Activated CD8-positive, alpha-beta T cell treated with anti-CD3 and anti-CD28 coated beads for 36 hours (primary cell): ENCODE results near the gene MRPL47. TPM values are rescaled to one million over a fixed set of nuclear protein-coding genes. Genes with fewer than 3 reads are reported as not detected.

Experiments
- ATAC-seq: fragments of 200-7000 bp; cut with Tn5 transposase; one replicate; pipeline ENCODE4 v1.10.0; 2021; ENCODE audit warnings: mild to moderate bottlenecking, moderate library complexity
- CTCF ChIA-PET: fragments of 350-600 bp; sonication (Branson Sonifier 250); formaldehyde crosslinking; loops from one replicate; lab custom pipeline; 2021; ENCODE audit warnings: antibody characterized with exemption; lab: Charles Lee
- POLR2A ChIA-PET: fragments of 350-600 bp; sonication (Branson Sonifier 250); formaldehyde crosslinking; loops from one replicate; lab custom pipeline; 2021; ENCODE audit warnings: antibody characterized with exemption; lab: Charles Lee
- DNase-seq: peaks from one replicate; pipeline ENCODE4 v3.0.0-alpha.2; 2020
- H3K27ac Mint-ChIP-seq: one replicate; pipeline ENCODE4 v1.8.0; 2021; ENCODE audit warnings: mild to moderate bottlenecking, mixed read lengths
- H3K27me3 Mint-ChIP-seq: one replicate; pipeline ENCODE4 v1.8.0; 2021; ENCODE audit warnings: mixed read lengths
- H3K36me3 Mint-ChIP-seq: one replicate; pipeline ENCODE4 v1.8.0; 2021; ENCODE audit warnings: low read depth, mixed read lengths
- H3K4me1 Mint-ChIP-seq: one replicate; pipeline ENCODE4 v1.8.0; 2021; ENCODE audit warnings: low read depth, mixed read lengths
- H3K4me3 Mint-ChIP-seq: one replicate; pipeline ENCODE4 v1.8.0; 2021; ENCODE audit warnings: mild to moderate bottlenecking, moderate library complexity, mixed read lengths
- H3K9me3 Mint-ChIP-seq: one replicate; pipeline ENCODE4 v1.8.0; 2021; ENCODE audit warnings: mixed read lengths
- intact Hi-C: fragments of 100-400 bp; cut with micrococcal nuclease; formaldehyde crosslinking; loops from one replicate; pipeline ENCODE4 v1.10.0; 2022
- total RNA-seq, 2 experiments: library from RNA; stranded (reverse); gene quantifications; one replicate each; pipeline ENCODE4 v1.2.3, GENCODE V29; 2021
- TF ChIP-seq, protein P1 (sequence below): fragments of 200-600 bp; IDR thresholded peaks from one replicate; pipeline ENCODE4 v1.8.0; 2022; ENCODE audit warnings: antibody characterized with exemption, mild to moderate bottlenecking

Gene MRPL47
- total RNA-seq, 2 experiments from 2014 or later, result 57.7 to 62.4 TPM

DNA sequence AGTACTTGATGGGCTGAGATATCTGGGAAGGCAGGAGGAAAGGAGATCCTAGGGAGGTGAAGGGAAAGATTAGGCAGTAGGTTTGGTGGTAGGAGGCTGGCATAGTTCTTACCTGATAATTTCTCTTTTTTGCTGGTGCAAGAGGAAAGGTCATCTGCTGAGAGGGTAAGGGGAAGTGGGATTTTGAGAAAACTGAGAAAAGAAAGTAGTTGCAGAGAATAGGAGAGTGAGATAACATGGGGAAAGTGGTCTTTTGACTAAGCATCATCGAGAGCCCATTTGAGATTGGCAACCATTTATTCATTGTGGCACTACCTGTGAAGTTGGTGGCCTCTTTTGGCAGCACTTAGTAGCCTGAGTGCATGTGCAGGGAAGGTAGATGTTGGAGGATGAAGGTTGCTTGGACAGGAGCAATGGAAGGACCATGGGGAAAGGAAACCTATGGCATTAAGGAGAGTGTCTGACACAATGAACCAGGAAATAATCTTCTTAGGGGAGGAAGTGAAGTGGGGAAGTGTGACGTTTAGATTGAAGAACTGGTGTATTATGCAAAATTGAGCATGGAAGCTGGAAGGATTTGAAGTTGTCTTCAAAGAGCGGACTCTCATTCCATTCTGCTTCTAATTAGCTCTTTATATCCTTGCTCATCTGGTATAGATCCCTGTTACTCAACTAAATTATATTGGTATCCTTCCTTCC is 26.5 kb upstream of the MRPL47 start:
- Mint-ChIP-seq H3K9me3 (no peaks in the 10 kb centered on the region), H3K36me3 (peaks cover under 1% of the 10 kb centered on the region), H3K27ac (no peak overlapping the region), H3K27me3 (no peaks in the 10 kb centered on the region), H3K4me3 (no peak overlapping the region), H3K4me1 (no peaks in the 10 kb centered on the region)
- ATAC-seq (no peak), DNase-seq (no peak)
- POLR2A ChIA-PET, result no interaction called here
- TF ChIP-seq, protein P1, sequence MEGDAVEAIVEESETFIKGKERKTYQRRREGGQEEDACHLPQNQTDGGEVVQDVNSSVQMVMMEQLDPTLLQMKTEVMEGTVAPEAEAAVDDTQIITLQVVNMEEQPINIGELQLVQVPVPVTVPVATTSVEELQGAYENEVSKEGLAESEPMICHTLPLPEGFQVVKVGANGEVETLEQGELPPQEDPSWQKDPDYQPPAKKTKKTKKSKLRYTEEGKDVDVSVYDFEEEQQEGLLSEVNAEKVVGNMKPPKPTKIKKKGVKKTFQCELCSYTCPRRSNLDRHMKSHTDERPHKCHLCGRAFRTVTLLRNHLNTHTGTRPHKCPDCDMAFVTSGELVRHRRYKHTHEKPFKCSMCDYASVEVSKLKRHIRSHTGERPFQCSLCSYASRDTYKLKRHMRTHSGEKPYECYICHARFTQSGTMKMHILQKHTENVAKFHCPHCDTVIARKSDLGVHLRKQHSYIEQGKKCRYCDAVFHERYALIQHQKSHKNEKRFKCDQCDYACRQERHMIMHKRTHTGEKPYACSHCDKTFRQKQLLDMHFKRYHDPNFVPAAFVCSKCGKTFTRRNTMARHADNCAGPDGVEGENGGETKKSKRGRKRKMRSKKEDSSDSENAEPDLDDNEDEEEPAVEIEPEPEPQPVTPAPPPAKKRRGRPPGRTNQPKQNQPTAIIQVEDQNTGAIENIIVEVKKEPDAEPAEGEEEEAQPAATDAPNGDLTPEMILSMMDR, result no peak
- CTCF ChIA-PET, result no interaction called here
- intact Hi-C loops, result no loop called here

DNA sequence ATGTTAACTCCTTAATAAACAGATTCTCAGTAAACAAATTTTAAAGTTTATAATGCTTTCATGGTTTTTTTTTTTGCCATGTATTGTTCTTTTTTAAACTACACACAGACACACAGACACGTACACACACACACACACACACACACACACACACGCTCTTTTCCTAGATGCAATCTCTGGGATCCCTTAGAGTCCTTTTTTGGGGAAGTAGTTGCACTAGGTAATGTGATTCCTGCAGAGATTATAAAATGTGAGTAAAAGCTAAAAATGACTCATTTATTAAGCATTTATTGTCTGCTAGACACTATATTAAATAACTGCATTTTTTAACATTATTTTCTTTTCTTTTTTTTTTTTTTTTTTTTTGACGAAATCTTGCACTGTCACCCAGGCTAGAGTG is 20.0 kb upstream of the MRPL47 start:
- peaks cover 37% of the 10 kb centered on the region for H3K36me3 Mint-ChIP-seq
- H3K27me3 Mint-ChIP-seq, result no peaks in the 10 kb centered on the region
- ChIA-PET POLR2A (no interaction called here), CTCF (no interaction called here)
- DNase-seq (no peak), ATAC-seq (no peak)
- no peaks in the 10 kb centered on the region for H3K9me3 Mint-ChIP-seq
- H3K4me1 Mint-ChIP-seq, result no peaks in the 10 kb centered on the region
- intact Hi-C loops, result no loop called here
- TF ChIP-seq, protein P1, result no peak
- H3K4me3 Mint-ChIP-seq, result no peak overlapping the region
- H3K27ac Mint-ChIP-seq, result no peak overlapping the region

DNA sequence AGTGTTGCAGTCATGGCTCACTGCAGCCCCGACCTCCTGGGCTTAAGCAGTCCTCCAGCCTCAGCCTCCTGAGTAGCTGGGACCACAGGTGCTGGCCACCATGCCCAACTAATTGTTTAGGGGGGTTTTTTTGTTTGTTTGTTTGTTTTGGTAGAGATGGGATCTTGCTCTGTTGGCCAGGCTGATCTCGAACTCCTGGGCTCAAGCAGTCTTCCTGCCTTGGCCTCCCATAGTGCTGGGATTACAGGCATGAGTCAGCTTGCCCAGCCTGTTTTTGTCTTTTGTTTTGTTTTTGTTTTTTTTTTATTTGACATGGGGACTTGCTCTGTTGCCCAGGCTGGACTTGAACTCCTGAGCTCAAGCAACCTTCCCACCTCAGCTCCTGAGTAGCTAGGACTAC is 17.6 kb upstream of the MRPL47 start:
- Mint-ChIP-seq H3K9me3 (no peaks in the 10 kb centered on the region), H3K27me3 (no peaks in the 10 kb centered on the region), H3K27ac (no peak overlapping the region), H3K4me3 (no peak overlapping the region), H3K36me3 (peaks cover 52% of the 10 kb centered on the region), H3K4me1 (no peaks in the 10 kb centered on the region)
- TF ChIP-seq, protein P1, result no peak
- intact Hi-C loops, result no loop called here
- ATAC-seq (no peak), DNase-seq (no peak)
- CTCF ChIA-PET, result interaction anchor here (2.4 kb wide), 1 partner anchor 28 kb away, joined by 7 read pairs; no protein-coding TSS in a partner anchor
- POLR2A ChIA-PET, result interaction anchor here (1.3 kb wide), 1 partner anchor 17 kb away, joined by 3 read pairs; the partner anchor contains the start of genes MRPL47 and NDUFB5

DNA sequence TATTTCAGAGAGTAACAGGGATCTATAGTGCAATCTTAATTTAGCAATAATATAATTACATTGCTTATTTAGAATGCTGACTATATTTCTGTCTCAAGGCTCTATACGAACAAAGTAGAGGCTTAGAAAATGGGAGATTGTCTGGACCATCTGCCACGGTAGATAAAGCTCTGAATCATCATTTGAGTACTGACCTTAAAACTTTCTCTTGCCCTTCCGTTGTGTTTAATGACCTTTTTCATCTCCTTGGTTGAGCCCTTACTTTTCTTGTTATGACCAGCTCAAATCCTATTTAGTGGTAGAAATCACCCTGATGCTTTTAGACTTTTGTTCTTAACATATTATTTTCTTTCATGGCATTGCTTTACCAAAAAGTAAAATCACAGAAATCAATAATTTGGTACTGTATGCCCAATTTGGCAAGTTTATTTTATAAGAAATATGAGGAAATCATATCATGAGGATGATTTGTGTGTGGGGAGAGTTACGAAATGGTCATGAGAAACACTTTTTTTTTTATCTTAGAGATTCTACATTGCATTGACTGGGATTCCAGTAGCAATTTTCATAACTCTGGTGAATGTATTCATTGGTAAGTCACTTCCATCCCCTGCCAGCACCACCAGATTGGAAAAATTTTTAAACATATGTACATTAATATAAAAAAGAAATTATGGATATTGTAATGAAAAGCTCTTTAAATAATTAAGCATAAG is 11.2 kb upstream of the MRPL47 start:
- TF ChIP-seq, protein P1, result no peak
- Mint-ChIP-seq H3K9me3 (no peaks in the 10 kb centered on the region), H3K27me3 (no peaks in the 10 kb centered on the region), H3K27ac (no peak overlapping the region), H3K4me1 (peaks cover 9% of the 10 kb centered on the region), H3K36me3 (peaks cover 32% of the 10 kb centered on the region), H3K4me3 (no peak overlapping the region)
- intact Hi-C loops, result no loop called here
- ChIA-PET POLR2A (no interaction called here), CTCF (interaction anchor here (1.3 to 1.9 kb wide), 2 partner anchors 11 to 35 kb away, joined by 4 to 7 read pairs; partner anchors contain the start of genes MRPL47 and NDUFB5)
- no peak for ATAC-seq
- no peak for DNase-seq

DNA sequence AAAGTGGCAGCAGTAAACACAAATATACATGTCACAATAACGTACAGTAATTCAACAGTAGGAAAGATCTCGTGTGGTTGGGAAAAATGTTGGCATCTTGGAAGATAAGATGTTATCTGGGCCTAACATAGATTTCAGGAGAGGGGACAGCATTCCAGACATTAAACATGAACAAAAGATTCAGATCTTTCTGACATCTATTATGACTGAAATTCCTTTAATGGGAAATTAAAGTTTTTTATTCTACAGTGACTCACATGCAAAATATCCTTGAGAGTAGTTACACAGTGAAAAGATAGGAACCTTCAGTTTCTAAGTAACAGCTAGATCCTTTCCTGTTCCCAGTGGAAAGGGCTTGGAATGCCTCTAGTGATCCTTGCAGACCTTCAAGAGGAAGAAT is 9.4 kb upstream of the MRPL47 start:
- CTCF ChIA-PET, result interaction anchor here (2.7 kb wide), 1 partner anchor 36 kb away, joined by 7 read pairs; no protein-coding TSS in a partner anchor
- POLR2A ChIA-PET, result no interaction called here

More for the DNA sequence above, 9.4 kb upstream of the MRPL47 start:
- no peak overlapping the region for H3K27ac Mint-ChIP-seq
- H3K36me3 Mint-ChIP-seq, result peaks cover 26% of the 10 kb centered on the region
- peaks cover 21% of the 10 kb centered on the region for H3K4me1 Mint-ChIP-seq
- H3K9me3 Mint-ChIP-seq, result no peaks in the 10 kb centered on the region
- no peak for DNase-seq
- ATAC-seq, result no peak
- TF ChIP-seq, protein P1, result no peak
- intact Hi-C loops, result no loop called here
- no peaks in the 10 kb centered on the region for H3K27me3 Mint-ChIP-seq
- H3K4me3 Mint-ChIP-seq, result no peak overlapping the region
